HG02571 (cell line): ENCODE data around the gene EVX2.

Experiments
- ATAC-seq: cut with Tn5 transposase; IDR thresholded peaks from one replicate; pipeline ENCODE4 v1.9.1; 2021; ENCODE audit warnings: mild to moderate bottlenecking, moderate library complexity; ENCODE audit not compliant: unreplicated experiment

Gene EVX2

DNA sequence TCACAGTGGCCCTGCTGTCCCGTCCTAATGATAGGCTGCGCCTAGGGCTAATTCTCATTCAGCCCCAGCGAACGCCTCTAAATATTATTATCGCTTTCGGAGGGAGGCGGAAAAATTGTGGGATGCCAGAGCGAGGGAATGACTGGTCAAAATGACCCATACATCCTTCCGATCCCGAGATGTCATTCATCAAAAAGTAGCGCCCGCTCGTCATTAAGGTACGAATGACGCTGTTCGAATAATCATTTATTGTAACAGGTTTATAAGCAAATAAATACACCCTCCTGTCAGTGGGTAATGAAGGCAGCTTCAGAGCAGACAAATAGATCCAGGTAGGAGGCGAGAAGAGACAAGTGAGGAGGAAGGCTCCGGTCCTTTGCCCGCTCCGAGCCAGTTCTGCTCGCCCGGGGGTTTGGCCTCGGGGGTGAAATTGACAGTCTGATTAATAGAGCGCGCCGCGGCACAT is at the start of gene EVX2:
EVX2 (minus strand) TSS at position 167 of the 466 bp plus-strand sequence. CDS start 186 bp downstream, outside the sequence.
- no peak for ATAC-seq

DNA sequence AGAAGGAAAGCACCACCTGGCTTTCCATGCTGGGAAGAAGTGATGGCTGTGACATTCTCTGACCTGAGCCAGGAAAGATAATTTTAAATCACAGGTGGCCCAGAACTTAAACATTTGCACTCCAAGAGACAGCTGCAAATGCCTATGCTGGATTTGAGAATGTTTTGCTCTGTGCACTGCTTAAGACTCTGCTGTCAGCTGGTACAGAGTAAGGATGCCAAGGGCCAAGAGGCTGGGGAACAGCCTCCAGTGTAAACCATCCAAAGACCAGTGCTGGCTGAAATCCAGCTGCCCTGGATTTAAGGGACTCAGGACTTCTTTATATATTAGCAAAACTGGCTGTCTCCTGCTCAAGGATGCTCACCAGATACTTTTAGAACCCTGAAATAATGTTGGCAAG is 49.6 kb upstream of the EVX2 start:
- ATAC-seq = no peak

DNA sequence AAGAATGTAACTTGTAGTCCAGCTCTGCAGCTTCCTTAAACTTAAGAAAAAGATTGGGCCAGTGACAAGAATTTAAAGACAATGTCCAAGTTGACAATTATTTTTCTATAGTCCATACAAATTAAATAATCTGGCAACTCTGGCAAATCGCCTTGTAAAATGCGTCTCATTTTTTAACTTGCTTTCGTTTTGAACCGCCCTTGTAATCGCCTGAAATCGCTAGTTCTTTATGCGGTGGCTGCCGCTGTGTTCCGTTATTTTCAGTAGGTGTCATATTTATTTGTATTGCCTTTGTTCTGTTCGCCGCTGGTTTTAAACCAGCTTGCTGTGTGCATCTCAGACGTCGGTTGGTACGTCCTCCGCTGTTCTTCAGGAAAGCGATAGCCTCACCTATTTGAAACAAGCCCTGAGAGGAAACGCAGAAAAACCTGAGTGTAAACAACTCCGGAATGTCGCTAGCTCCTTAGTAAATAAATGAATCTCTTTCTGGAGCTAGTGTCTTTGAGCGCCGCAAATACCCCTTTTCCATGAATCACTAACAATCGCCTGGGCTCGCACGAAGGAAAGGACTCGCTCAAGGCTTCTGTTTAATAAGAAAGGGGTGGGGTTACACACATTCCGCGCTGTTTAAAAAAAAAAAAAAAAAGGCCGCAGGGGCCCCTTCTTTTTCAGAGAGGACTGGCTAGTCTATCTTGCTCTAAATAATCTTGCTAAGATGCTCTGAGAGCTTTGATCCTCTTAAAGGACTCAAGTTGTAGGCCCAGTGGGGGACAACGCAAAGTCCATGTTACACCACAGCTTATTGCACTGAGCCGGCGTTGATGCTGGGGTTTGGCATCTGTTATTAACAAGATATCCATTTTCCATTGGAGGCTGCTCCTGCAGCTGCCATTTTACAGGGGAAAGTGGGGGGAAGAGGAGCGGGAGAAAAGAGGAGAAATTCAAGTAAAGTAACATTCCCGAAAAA is 48.7 kb upstream of the EVX2 start:
- no peak for ATAC-seq

DNA sequence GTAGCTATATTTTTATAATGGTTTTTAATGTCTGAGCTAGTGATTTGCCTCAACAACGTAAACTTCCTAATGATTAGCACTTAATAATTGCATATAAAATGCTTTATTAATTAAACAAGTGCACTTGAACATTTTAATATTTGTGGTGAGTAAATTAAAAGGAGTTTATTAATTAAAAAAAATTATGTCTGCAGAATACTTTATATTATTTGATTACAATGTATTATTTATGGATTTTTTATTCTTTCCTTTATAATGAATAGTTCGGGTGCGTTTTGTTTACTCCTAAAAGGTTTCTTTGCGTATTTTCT is 48.0 kb upstream of the EVX2 start:
- no peak for ATAC-seq

DNA sequence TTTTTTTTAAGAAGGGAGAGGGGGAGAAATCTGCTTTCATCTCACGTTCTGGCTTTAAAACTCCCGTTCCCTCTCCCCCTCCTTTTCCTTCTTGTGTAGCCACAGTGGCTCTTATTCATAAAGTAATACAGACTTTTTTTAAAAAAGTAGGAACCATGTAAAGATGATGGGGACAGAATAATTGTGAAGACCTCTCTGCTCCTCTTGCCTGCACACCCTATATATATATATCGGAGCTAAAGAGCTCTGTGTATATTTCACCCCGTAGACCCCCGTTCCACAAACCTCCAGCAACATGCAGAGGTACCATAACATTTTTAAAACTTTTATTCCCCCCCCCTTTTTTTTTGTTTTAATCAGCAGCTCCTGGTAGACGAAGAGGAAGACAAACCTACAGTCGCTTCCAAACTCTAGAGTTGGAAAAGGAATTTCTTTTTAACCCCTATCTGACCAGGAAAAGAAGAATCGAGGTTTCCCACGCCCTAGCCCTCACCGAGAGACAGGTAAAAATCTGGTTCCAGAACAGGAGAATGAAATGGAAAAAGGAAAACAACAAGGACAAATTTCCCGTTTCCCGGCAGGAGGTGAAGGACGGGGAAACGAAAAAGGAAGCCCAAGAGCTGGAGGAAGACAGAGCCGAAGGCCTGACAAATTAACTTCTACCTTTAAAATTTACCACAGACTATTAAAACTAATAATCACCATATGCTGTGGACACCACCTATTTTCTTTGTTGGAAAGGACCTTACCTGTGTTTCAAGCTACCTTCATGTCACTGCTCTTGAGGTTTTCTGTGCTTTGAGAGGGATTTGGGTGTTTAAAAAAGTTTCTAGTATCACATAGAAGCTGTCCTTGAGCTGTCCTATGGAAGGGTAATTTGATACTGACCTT is 47.4 kb upstream of the EVX2 start:
- ATAC-seq = no peak

DNA sequence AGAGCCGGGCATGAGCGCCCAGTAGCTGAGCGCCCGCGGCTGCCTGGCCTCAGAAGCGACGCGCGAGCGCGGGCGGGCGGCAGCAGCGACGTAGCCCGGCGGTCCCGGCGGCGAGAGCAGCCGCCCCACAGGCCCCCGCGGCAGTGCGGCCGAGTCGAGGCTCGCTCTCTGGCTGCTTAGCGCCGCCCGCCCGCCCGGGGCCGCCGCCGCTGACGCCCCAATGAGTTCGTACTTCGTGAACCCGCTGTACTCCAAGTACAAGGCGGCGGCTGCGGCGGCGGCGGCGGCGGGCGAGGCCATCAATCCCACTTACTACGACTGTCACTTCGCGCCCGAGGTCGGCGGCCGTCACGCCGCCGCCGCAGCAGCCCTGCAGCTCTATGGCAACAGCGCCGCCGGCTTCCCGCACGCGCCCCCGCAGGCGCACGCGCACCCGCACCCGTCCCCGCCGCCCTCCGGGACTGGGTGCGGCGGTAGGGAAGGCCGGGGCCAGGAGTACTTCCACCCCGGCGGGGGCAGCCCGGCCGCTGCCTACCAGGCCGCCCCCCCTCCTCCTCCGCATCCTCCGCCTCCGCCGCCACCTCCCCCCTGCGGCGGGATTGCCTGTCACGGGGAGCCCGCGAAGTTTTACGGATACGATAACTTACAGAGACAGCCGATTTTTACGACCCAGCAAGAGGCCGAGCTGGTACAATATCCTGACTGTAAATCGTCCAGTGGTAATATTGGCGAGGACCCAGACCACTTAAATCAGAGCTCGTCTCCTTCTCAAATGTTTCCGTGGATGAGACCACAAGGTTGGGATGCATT is 46.6 kb upstream of the EVX2 start:
- no peak for ATAC-seq

DNA sequence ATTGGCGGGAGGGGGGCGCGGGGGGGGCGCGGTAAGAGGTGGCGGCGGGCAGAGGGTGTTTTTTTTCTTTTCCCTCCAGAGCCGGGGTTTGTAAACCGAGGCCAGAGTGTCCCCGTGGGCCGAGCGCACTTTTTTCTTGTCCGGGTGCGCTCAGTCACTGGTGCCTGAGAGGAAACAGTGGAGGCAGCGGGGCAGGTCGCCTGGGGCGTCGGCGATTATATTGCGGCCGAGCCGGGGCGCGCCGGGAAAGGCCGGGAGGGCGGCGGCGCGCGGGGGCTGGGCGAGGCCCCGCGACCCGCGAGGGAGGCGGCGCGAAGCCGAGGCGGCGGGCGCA is 46.0 kb upstream of the EVX2 start:
- ATAC-seq = no peak

DNA sequence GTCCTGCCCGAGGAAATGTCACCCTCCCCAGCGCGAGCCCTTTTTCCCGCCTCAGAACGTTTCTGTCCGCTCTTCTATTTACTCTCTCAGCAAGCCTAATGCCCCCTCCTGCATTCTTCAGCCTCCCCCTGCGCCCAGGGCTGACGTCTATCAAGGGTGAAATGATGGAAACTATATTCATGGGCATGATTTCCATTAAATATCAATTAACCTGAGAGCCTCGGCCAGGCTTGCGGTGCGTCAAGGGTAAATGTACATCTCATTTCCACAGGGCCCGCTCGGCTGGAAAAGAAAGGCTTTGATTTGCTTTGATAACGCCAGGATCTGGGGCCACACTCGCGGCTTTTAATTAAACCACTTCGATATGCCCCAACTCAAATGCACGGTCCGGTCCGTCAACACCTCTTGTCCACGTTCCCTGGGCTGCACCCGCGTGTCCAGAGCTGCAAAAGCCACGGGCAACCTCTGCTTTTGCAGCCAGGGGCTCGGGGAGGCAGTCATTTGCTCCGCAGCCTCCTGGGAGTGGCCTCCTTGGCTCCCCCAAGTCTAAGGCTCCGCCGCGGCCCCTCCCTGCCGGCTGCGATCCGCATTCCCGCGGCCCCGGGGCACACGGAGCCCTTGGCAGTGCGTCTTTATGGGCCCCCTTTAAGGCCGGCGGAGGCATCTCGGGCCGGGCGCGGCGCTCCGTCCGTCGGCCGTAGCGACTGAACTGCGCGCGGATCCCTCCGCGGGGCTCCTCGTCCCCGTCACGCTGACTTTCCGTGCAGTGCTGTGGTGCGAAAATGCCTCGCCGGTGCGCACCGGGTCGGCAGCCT is 45.4 kb upstream of the EVX2 start, which contains the start of gene HOXD8:
HOXD8 (plus strand) TSS at position 724 of the 815 bp plus-strand sequence. CDS start 662 bp downstream, outside the sequence.
- ATAC-seq = no peak

DNA sequence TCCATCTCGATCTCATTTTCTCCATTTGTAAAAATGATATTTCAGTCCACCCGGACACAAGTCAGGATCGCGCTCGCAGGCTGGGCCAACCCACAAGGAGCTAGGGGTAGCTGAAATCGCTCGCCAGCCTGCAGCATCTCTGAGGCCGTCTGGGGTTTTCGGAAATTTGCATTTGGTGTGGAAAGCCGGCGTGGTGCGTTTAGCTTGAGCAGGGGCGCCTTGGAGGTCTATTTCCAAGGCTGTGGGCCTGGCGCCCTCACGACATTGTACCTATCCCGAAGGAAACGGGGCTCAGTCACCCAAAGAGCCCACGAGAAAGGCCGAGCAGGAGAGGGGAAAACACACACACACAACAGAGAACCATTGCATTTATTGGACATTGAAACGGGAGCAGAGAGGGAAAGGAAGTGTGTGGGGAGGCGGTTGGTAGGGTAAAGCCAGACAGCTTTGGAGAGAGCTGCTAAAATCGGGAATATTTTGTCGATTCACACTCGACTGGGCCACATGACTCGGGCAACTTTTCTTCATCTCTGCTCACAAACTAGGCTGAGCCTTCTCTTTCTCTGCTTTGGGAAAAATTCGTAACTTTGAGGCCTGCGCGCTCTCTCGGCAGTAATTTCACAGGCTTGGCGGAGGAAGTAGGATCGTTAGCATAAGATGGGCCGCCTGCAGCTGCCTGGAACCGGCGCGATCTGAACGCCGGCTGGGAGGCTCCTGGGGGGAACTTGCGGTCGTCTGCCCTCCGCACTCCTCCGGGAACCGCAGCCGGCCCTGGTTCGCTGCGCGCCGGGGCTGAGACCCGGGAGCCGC is 44.6 kb upstream of the EVX2 start:
- ATAC-seq = no peak

DNA sequence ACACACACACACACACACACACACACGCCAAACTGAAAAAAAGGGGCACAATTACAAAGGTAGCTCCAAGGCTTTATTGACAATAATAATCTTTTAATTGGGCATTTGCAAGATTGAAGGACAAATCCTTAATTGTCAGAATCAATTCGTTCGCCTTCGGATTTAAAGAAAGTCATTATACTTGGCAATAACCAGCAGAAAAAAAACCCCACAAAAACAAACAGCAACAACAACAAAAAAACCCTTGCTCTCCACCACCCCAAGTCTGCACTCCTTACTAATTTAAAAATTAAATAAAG is 44.0 kb upstream of the EVX2 start:
- ATAC-seq = no peak

DNA sequence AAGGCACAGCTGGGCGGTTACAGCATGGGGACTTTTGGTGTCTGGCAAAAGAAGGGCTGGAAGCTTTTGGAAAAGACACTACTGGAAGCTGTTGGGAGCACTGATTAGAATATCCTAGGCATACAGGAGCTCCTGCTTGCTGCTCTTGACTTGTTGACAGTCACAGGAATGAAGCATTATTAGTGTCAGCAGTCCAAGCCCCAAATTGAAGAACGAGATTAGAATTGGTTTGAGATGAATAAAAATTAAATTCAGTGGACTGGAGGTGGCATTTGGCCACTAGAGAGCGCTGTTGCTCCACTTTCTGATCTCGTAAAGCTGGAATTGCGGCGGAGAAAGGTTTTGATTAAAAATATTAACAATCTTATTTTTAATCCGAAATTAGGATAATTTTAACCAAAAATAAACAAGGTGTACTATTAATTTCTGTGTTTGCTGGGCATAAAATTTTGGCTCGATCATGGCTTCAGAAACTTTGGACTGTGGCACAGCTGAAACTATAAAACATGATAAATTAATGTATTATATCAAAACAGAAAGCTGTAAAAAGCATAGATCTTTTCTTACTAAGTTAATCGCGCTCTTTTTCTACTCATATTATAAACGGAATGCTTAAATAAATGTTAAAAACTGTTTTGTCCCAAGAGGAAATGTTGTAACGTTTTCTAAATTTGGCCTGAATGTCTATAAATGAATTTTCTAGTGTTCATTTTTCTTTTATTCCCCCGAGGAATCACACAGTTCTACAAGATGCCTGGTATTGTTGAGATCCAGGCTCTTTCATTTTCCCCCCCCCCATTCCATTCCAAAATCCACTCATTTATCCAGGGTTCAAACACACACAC is 43.4 kb upstream of the EVX2 start:
- ATAC-seq = no peak

DNA sequence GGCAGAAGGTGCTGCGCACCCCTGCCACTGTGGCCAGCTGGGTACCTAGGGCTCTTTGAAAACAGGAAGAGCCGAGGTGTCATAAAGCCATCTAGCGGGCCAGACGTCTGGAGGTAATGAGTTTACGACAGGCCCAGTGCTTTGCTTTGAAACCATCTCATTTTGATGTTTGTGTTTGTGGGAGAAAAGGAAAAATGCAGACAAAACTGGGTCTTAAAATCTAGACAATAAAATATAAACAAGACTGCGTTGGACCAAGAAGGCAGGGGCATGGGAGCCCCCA is 42.0 kb upstream of the EVX2 start:
- ATAC-seq = no peak

DNA sequence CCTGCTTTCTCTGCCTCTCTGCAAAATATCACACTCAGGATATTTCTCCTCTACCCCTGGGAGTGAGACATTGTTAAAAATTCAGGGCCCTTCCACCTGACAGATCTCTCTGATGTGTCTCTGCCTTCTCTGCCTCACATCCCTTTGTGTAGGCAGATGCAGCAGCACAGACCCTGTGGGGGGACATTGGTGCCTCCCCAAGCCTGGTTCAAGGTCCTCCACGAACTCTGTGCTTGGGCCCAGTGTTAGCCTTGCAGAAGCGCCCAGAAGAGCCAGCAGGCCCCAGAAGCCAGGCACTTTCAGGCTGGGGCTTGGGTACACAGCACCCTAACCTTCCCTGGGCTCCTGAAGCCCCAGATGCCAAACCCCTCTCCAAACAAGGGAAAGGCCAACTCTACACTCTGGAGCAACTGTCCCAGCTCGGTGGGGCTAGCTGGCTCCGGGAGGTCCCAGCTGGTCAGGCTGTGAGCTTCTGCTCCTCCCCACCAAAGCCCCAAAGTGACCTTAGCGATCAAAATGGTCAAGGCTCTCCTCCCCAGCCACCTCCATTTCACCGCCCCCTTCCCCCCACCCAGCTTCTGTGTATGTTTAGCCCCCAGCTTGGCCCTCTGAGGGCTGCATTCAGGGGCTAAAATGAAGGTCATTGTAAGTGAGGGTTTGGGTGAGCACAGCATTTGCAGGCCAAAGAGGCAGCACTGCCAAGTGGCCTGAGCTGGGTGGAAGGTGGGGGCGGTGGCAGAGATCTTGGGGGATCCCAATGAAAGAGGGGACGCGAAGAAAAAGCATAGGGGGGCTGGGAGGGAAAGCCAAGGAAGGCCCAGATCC is 41.4 kb upstream of the EVX2 start:
- ATAC-seq = no peak

DNA sequence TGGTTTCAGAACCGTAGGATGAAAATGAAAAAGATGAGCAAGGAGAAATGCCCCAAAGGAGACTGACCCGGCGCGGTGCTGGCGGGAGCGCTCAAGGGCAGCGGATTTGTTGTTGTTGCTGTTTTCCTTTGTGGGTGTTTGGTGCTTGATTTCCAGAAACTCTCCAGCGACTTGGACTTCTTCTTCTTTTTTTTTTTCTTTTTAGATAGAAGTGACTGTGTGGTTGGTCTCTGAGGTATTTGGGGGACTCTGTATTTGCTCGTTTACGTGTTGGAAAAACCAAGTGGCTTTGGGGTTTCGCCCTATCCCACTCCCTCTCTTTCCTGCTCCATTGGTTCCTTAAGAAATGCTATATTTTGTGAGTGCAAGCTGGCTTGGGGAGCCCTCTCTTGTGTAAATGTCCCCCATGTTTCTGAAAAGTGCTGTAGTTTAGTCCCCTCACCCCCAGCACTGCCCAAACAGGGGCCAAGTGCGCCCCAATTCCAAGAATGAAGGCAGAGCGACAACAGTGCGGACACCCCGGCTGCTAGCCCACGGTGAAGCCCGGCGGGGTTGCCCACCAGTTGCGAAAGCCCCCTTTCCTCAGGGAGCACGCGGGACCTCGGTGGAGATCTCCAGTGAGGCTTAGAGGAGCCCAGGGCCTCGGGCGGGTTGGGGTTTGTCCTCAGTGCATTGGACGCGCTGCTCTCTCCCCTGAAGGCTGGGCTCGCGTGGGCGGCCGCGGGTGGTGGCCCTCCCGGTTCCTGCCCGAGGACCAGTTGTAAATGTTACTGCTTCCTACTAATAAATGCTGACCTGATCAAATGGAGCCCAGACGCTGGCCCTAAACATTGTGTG is 40.6 kb upstream of the EVX2 start:
- no peak for ATAC-seq

DNA sequence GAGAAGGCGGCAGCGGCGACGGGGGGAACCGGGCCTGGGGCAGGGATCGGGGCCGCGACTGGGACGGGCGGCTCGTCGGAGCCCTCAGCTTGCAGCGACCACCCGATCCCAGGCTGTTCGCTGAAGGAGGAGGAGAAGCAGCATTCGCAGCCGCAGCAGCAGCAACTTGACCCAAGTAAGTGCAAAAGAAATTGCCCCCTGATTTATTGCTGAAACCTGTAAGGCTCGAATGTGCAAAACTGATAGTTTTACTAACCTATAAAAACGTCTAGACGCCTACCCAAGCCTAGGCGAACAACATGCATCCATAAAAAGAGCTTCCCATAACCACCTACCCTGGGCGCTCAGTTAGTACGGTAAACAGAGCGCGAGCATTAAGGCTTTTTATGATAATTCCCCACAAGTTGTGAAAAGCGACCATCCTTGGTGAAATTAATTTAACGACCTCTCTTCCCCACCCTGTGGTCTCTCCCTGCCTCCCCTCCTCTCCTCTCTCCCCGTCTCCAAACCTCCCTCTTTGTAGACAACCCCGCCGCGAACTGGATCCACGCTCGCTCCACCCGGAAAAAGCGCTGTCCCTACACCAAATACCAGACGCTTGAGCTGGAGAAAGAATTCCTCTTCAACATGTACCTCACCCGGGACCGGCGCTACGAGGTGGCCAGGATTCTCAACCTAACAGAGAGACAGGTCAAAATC is 39.8 kb upstream of the EVX2 start:
- no peak for ATAC-seq

DNA sequence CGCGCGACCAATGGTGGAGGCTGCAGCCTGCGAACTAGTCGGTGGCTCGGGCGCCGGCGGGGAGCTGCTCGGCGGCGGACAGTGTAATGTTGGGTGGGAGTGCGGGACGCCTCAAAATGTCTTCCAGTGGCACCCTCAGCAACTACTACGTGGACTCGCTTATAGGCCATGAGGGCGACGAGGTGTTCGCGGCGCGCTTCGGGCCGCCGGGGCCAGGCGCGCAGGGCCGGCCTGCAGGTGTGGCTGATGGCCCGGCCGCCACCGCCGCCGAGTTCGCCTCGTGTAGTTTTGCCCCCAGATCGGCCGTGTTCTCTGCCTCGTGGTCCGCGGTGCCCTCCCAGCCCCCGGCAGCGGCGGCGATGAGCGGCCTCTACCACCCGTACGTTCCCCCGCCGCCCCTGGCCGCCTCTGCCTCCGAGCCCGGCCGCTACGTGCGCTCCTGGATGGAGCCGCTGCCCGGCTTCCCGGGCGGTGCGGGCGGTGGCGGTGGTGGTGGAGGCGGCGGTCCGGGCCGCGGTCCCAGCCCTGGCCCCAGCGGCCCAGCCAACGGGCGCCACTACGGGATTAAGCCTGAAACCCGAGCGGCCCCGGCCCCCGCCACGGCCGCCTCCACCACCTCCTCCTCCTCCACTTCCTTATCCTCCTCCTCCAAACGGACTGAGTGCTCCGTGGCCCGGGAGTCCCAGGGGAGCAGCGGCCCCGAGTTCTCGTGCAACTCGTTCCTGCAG is 39.1 kb upstream of the EVX2 start, which contains the start of gene HOXD9:
HOXD9 (plus strand) TSS at position 37 of the 728 bp plus-strand sequence; CDS start at position 87, 50 bp downstream.
- ATAC-seq = no peak
